NCI-H146 treated with DMSO at 0.1 percent for 48 hours (cell line): Measurements from ENCODE around the gene MAP3K14.
"Not testable (repeated sequence)": the region's sequence is repeated elsewhere in the genome, so short reads cannot be mapped to it uniquely, and the experiment has no call there.

Source experiments
- DNase-seq: peaks from one replicate; lab custom pipeline; 2025; ENCODE audit not compliant: unreplicated experiment; lab: John Stamatoyannopoulos, UW

The MAP3K14 gene

DNA sequence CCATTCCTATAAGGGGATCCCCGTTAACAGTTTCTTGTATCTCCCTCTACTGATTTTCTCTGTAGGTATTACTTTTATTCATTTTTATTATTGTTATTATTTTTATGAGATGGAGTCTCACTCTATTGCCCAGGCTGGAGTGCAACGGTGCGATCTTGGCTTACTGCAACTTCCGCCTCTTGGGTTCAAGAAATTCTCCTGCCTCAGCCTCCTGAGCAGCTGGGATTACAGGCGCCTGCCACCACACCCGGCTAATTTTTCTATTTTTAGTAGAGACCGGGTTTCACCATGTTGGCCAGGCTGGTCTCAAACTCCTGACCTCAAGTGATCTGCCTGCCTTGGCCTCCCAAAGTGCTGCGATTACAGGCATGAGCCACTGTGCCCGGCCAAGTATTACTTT is 14.6 kb downstream of the MAP3K14 start:
- DNase-seq, result not testable (repeated sequence)

DNA sequence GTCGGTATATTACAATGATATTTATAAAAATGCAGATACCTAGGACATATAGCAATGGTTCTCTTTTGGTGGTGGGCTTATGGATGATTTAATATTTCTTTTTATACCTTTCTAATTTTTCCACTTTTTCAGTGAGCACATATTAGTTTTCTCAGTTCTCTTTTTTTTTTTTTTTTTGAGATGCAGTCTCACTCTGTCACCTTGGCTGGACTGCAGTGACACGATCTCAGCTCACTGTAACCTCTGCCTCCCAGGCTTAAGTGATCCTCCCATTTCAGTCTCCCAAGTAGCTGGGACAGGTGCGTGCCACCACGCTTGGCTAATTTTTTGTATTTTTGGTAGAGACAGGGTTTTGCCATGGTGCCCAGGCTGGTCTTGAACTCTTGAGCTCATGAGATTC is 15.1 kb downstream of the MAP3K14 start:
- no peak for DNase-seq

DNA sequence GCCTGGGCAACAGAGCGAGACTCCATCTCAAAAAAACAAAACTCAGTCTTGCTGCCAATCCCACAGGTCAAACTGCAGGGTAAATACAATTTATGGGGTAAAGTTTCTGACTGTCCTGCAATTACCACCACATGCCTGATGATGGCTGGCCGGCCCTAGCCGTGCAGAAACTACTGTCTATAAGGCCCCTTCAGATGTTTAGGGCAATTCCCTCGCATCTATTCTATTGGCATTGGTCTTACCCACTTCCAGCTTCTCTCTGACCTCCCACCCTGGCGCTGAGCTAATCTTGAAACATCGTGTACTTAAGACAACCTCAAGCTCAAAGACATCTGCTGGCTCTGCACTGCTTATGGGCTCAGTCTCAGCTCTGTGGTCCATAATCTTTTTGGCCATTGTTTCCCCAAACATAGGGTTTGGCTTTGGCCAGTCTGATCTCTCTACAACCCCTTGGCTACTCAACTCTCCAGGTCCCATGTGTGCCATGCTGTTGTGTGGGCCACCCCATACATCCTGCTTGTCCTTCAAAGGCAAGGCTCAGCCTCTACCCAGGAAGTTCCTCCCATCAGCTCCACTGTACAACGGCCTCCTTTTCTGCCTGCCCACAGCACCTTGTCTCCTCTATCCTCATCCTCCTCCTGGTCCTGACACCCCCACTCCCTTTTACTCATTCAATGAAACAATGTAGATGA is 16.6 kb downstream of the MAP3K14 start:
- no peak for DNase-seq

DNA sequence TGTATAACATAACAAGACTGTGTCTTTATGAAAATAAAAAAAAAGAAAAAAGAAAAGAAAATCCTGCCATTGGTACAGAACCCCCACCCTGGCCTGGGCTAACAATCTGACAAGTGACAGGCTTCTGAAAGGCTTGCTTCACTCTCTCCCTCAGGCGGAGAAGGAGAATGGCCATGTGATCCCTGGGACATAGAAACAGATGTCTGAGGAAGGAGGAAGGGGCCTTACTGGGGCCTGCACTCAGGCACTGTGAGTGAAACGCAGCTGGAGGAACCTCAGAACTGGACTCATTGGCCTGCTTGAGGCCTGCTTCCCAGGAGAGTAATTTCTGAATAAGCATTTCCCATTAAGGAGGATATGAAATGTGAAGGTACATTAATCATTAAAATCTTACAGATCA is 17.5 kb downstream of the MAP3K14 start:
- DNase-seq, result no peak

DNA sequence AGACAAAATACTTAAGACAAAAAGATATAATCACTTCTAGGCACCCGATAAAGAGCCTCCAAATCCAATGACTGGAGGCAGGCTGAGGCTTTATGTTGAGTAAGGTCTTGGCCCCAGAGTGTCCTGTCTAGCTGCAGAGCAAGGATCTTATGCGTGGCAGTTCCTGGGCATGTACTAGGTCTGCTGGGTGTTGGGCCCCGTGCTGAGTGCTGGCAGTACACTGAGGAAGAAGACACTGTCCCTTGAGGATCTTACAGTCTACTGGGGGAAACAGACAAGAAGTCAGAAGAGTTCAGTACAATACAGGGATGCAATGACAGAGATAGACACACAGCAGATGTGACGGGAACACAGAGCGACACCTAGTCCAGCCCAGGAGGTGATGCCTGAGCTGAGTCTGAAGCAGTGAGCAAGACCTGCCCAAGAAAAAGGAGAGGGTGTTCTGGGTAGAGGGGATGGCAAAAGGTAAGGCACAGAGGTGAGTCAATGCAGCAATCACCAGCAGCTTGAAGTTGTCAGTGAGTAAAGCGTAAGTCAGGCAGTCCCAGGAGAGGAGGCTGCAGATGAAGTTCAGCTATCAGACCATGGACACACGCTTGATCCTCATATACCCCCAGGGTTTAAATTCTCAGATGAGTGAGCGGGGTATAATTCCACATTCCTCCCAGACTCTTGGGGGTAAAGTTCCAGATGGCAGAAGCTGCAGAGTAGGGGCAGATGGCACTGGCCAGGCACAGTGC is 18.1 kb downstream of the MAP3K14 start:
- DNase-seq, result no peak

DNA sequence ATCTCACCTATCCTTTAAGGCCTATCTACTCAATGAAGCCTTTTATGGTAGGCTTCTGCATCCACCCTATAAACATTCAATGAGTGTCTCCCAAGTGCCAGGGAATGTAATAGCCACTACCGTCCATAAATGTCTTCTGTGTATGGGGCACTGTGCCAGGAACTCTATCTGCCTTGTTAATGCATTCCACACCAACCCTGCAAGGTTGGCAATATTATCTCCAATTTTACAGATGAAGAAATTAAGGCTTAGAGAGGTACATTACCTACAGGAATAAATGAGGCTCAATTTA is 20.0 kb downstream of the MAP3K14 start:
- DNase-seq, result no peak

DNA sequence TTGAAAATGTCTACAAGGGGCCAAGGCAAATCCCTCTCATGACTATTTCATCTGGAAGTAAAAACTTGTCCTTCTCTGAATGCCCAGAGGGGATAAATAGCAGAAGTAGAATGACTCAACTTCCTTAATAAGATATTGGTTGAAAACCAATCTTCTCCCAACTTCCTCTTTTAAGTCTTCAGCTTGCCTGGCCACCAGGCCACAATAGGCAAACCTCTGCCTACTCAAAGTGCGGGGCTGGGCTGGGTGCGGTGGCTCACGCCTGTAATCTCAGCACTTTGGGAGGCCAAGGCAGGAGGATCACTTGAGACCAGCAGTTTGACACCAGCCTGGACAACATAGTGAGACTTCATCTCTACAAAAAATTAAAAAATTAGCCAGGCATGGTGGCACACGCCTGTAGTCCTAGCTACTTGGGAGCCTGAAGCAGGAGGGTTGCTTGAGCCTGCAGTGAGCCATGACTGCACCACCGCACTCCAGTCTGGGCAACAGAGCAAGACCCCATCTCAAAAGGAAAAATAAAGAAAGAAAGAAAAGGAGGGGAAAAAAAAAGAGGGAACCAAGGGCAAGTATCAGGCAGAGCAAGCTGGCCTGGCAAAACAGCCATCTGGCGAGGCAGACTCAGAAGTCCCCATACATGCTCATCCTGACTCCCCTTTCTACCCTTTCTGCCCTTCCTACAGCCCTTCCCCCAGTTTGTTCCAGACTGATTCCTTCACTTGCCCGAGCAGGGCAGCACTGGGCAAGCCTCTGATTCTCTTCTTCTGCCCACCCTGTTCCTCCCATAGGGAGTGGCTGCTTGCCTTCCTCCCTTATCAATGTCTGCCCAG is 20.6 kb downstream of the MAP3K14 start:
- DNase-seq, result no peak

DNA sequence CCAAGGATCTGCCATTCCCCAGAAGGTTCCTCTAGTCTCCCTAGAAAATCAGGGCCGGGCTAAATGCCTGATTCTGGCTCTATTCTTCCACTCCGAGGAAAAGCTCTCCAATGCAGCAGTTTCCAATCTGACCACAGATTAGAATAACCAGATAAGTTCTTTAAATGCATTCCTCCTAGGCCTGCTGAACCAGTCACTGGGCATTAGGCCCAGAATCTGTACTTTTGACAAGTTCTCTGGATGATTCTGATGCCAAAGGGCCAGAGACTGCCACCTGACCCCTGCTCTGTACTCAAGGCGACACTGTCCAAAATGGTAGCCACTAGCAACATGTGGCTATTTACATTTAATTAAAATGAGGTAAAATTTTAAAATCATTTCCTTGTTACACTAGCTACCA is 22.3 kb downstream of the MAP3K14 start:
- no peak for DNase-seq

DNA sequence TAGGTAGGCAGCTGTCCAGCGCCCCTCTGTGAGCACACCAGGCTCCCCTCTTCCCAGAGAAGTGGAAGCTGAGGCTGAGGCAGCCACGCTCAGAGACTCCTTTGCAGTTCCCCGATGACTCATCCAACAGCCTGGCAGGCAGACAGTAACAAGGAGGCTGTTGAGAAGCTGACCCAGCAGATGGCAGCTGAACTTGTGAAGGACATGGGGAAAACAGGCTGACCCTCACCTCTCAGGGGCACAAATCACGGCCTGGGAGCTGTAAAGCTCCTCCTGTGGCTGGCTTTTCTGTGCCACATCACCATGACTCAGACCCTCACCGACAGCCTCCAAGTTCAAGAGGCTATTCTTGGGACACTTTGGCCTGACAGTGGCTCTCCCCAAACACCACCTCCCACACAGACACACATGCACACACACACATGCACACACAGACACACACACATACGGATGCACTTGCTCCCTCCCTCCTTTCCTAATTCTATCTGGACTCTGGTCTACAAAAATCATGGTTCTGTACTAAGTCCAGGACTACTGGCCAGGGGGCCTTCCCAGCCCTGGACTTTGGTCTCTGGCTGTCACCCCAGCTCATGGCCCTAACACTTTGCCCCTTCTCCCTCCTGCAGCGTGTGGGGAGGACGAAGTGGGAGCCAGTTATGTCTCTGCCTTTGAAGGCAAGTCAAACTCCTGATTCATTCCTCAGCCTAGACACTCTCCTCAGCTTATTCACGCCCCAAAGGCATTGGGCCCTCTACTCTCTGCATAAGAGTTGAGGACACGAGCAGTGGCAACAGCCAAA is 23.2 kb downstream of the MAP3K14 start:
- DNase-seq, result no peak

DNA sequence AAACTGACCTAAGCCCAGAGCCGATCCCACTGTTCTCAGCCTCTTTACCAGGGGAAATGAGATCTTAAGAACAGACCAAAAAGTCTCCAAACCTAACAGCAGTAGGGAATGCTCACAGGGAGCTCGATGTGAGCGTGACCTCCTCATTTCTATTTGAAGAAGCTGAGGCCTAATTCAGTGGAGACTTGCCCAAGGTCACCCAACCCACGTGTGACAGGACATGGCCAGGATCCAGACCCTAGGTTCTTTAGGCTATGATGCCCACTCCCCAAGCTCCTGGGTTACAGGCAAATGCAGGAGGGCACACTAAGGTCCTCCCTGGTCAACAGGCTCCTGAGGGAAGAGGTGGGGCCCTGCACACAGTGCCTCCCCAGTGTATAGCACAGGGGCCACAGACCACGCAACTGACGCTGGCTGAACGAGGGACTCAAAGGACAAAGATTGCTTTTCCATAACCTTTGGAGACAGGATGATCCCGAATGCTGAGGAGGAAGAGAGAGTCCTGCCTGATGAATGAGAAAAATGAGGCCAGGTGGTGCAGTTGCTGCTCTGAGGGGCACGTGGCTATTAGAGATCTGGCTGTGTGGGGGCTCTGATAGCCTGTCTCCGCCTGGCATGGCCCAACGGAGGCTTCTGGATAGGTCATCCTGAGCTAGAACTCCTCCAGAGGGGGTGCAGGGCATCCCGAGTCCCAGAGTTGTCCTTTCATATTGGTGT is 24.0 kb downstream of the MAP3K14 start:
- no peak for DNase-seq

DNA sequence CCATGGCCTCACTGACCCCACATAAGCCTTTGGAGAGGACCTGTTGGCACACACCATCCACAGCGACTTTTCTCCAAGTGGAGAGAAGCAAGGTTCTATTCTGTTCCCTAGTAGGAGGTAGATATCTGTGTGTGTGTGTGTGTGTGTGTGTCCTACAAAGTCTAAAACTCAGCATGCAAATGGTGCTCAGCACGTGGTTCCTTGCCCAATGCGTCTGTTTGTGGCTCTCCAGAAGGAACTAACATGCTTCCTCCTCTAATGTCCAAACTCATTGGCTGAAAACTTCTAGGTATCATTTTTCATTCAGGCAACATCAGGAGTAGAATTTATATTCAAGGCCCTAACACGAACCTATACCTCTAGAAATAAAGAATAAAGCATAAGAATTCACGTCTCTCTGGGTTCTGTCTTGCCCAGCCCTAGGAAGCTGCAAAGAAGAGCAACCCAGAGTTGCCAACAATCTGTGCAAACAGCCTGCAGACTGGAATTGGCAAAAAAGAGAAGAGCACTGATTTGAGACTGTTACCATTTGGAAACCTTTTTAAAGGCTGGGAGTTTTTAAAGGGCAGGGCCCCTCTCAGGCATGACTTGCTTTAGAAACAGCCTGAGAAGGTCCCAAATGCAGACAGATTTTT is 25.5 kb downstream of the MAP3K14 start:
- DNase-seq, result no peak

DNA sequence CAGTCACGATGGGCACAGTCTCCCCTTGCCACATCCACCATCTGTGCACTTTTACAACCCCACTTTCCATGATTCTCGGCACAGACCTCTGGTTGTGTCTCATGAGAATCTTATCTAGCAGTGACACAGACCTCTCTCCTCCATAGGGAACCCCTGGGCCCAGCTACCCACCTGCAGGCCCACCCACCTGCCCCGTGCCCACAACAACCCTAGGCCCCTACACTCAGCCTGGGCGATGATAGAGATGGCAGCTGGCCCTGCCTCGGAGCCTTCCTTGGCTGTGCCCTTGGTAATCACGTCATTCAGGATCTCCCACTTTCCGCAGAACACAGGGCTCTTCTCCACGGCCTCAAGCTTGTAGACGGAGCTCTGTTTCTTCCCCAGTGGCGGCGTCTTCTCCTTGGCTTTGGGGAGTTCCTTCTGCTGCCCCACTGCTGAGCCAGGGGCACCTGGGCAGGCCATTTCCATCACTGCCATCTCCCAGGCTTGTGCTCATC is 26.5 kb downstream of the MAP3K14 start:
- no peak for DNase-seq

DNA sequence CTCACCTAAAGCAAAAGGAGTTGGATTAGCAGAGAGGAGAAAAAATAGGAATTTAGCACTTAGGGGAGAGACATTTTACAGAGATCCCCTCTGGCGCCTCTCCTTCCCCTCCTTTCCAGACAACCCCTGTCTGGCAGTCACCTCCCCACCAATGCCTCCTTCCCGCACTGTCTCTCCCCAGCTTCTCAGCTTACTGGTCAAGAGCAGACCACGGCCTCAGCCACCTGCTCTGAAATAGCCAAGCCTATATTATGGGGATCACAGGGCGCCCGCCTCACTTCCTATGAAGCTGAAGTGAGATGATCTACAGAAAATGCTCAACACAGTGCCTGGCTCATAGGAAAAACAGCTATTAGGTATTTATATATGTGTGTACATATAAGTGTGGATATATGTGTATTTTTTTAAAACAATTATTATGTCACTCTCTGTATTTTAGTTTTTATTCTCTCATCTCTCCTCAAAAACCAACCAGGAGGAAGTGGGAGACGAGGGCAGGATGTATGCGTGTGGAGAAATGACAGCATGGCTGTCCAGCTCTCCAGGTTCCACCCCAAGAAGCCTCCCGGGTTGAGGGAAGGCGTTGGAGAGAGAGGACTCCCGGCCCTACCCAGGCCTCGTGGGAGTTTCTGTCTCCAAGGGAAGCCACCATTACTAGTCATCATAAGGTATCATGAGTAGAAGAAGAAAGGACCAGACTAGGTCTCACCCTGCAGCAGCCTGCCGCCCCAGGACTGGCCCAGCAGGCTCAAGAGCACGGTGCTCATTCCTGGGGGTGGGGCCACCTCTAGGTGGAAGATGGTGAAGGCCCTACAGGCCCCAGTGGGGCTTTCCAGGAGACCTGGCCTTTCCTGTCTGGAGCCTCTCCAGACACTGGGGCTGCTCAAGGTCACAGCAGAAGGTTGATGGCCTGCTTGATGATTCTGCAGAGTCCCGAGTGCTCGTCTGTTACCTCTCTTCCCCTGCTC is 27.2 kb downstream of the MAP3K14 start:
- no peak for DNase-seq

DNA sequence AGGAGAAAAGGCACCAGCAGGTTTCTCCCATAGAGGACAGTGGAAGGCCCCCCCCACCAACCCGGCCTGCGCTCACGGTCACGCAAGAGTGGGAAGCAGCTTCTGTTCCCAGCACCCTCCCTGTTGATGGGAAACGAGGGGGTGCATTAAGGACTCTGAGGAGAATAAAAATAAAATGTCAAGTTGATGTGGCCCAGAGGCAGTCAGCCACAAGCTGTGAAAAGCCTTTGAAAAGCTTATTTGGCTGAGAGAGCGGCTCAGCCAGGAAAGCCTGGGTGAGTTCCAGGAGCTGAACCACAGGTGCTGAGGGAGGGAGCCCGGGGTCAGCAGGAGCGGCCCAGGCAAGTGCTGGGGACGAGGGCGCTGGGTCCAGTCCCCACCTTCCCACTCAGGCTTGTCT is 28.0 kb downstream of the MAP3K14 start:
- DNase-seq, result no peak

DNA sequence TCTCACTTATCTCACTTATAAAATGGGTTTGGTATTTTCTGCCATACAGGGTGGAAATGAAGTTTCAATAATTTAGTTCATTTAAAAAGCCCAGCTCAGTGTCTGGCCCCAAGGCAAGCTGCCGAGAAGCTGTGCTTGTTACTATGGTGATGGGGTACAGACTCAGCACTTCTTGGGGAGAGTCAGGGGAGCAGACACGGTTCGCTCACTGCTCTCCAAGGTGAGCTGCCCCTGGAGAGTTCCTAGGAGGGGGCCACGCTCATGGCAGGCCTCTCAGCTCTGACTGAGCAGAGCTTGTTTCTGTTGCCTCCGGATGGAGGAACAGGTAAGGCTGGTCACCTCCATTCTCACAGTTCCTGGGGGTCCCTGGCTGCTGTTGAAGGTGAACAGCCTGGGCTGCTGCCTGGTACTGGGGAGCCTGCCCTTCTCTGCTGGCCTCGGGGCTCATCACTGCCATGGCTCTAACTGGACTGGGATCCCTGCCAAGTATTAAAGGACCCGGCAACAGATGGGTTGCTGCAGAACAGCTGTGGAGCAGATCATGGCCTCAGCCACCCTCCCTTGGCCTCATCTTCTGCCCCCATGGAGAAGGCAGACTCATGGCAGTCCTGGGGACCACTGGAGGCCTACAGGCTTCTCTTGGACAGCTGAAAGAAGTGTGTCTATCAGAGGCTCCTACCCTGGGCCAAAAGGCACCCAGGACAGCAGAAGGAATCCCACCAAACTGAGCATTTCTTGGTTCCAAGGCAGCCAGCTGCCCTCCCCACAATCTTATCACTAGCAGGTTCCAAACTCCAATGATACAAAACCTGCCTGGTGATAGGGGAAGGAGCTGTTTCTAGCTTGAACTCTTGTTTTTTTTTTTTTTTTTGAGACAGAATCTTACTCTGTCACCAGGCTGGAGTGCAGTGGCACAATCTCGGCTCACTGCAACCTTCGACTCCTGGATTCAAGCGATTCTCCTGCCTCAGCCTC is 29.0 kb downstream of the MAP3K14 start:
- DNase-seq, result no peak

DNA sequence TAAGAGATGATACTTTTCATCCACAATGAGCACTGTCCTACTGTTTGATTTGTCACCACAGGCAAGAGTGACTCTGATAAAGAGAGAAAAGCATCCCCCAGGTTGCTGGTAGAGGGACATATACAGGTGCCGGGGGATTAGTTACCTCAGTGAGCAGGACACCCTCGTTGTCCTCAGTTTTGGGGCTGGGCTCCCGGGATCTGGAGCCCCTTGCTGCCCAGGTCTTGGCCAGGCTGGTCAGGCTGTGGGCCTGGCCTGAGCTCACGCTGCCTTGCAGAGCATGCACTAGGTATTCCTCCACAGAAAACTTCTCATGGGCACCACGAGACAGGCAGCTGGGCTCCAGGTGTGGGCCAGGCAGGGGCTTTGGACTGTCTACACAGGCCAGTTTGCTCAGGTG is 30.5 kb downstream of the MAP3K14 start:
- DNase-seq, result no peak
